IMR-90 (cell line): ENCODE measurements around the gene ZBTB32. TPM values are rescaled to one million over a fixed set of nuclear protein-coding genes. Genes with fewer than 3 reads are reported as not detected.

Experiments used
- ATAC-seq: fragments of 200-7000 bp; cut with Tn5 transposase; 2 replicates; pipeline ENCODE4 v1.9.1; 2020; ENCODE audit warnings: low read depth, mild to moderate bottlenecking, moderate library complexity
- BruUV-seq: library from RNA; stranded (reverse); fragments of 400-500 nt; replicated peaks from 2 replicates; lab custom pipeline; 2021; lab: Mats Ljungman, UMichigan
- CTCF ChIA-PET: fragments of 300-600 bp; formaldehyde crosslinking; extraction: SDS; loops from one replicate; lab custom pipeline; 2021; ENCODE audit warnings: antibody characterized with exemption; lab: Yijun Ruan, JAX
- POLR2A ChIA-PET: fragments of 300-600 bp; sonication (Branson Sonifier 250); formaldehyde crosslinking; loops from one replicate; lab custom pipeline; 2022; ENCODE audit warnings: antibody characterized with exemption; ENCODE audit not compliant: unreplicated experiment; lab: Charles Lee
- DNase-seq: peaks from one replicate; pipeline ENCODE4 v3.0.0; 2013
- H2AFZ ChIP-seq: replicated peaks from 2 replicates; pipeline ENCODE3; 2013; ENCODE audit warnings: low read length, mild to moderate bottlenecking; ENCODE audit not compliant: poor library complexity
- H2AK5ac ChIP-seq: 2 replicates; pipeline ENCODE4 v1.6.1; 2013; ENCODE audit warnings: low read depth, low read length, inconsistent platforms
- H2AK9ac ChIP-seq: replicated peaks from 2 replicates; pipeline ENCODE3; 2013; ENCODE audit warnings: mild to moderate bottlenecking, low read depth, low read length, moderate library complexity; ENCODE audit not compliant: poor library complexity
- H2BK120ac ChIP-seq: 2 replicates; pipeline ENCODE4 v1.6.1; 2013; ENCODE audit warnings: low read depth, low read length, inconsistent platforms
- H2BK15ac ChIP-seq: 3 replicates; pipeline ENCODE4 v1.6.1; 2013; ENCODE audit warnings: low read depth, low read length, inconsistent platforms
- H2BK20ac ChIP-seq: 2 replicates; pipeline ENCODE4 v1.6.1; 2013; ENCODE audit warnings: low read depth, mild to moderate bottlenecking, inconsistent platforms, low read length, moderate library complexity
- H2BK5ac ChIP-seq: 2 replicates; pipeline ENCODE4 v1.6.1; 2013; ENCODE audit warnings: mild to moderate bottlenecking, low read depth, low read length, inconsistent platforms; ENCODE audit not compliant: poor library complexity, severe bottlenecking
- H3K14ac ChIP-seq: replicated peaks from 2 replicates; pipeline ENCODE4 v1.6.1; 2013; ENCODE audit warnings: low read depth, low read length, inconsistent platforms
- H3K18ac ChIP-seq: 2 replicates; pipeline ENCODE4 v1.6.1; 2013; ENCODE audit warnings: low read depth, low read length, control low read depth
- H3K23ac ChIP-seq: 2 replicates; pipeline ENCODE4 v1.6.1; 2013; ENCODE audit warnings: low read depth, low read length, inconsistent platforms
- H3K27ac ChIP-seq: 2 replicates; pipeline ENCODE4 v1.5.1; 2013; ENCODE audit warnings: mild to moderate bottlenecking, control low read depth, low read length; ENCODE audit not compliant: insufficient read depth
- H3K27me3 ChIP-seq: 2 replicates; pipeline ENCODE4 v1.6.1; 2013; ENCODE audit warnings: low read length; ENCODE audit not compliant: control insufficient read depth, insufficient read depth
- H3K36me3 ChIP-seq: 2 replicates; pipeline ENCODE4 v1.6.1; 2013; ENCODE audit warnings: low read length, mixed read lengths; ENCODE audit not compliant: control insufficient read depth, insufficient read depth
- H3K4ac ChIP-seq: 2 replicates; pipeline ENCODE4 v1.6.1; 2013; ENCODE audit warnings: low read depth, low read length, inconsistent platforms
- H3K4me1 ChIP-seq: 2 replicates; pipeline ENCODE4 v1.6.1; 2013; ENCODE audit warnings: low read length, mixed read lengths; ENCODE audit not compliant: control insufficient read depth, insufficient read depth
- H3K4me2 ChIP-seq: 2 replicates; pipeline ENCODE4 v1.6.1; 2013; ENCODE audit warnings: low read depth, mild to moderate bottlenecking, control low read depth, low read length, moderate library complexity
- H3K4me3 ChIP-seq: 2 replicates; pipeline ENCODE4 v1.5.1; 2013; ENCODE audit warnings: low read depth, mild to moderate bottlenecking, control low read depth, low read length, moderate library complexity; ENCODE audit not compliant: insufficient read depth
- H3K56ac ChIP-seq: 2 replicates; pipeline ENCODE4 v1.6.1; 2013; ENCODE audit warnings: low read length, inconsistent platforms; ENCODE audit not compliant: insufficient read depth; ENCODE audit errors: extremely low read depth
- H3K79me1 ChIP-seq, 2 experiments: 2 replicates each; pipeline ENCODE4 v1.6.1; 2013; ENCODE audit warnings: low read length in 2 of 2, inconsistent platforms in 1 of 2, low read depth in 1 of 2
- H3K9ac ChIP-seq: 2 replicates; pipeline ENCODE4 v1.6.1; 2013; ENCODE audit warnings: low read depth, low read length, control low read depth
- H3K9me1 ChIP-seq: 2 replicates; pipeline ENCODE4 v1.6.1; 2013; ENCODE audit warnings: low read length, inconsistent platforms; ENCODE audit not compliant: insufficient read depth
- H3K9me3 ChIP-seq: 2 replicates; pipeline ENCODE4 v1.6.1; 2013; ENCODE audit warnings: low read length; ENCODE audit not compliant: control insufficient read depth, insufficient read depth
- H4K20me1 ChIP-seq: 2 replicates; pipeline ENCODE4 v1.6.1; 2013; ENCODE audit warnings: low read length, inconsistent platforms; ENCODE audit not compliant: insufficient read depth
- H4K5ac ChIP-seq: 2 replicates; pipeline ENCODE4 v1.6.1; 2013; ENCODE audit warnings: mild to moderate bottlenecking, low read depth, low read length, control low read depth
- H4K8ac ChIP-seq, 2 experiments: 2 replicates each; pipeline ENCODE4 v1.6.1; 2013; ENCODE audit warnings: low read depth in 2 of 2, low read length in 2 of 2, control low read depth in 1 of 2, inconsistent platforms in 1 of 2
- H4K91ac ChIP-seq: 2 replicates; pipeline ENCODE4 v1.6.1; 2013; ENCODE audit warnings: low read depth, low read length, inconsistent platforms; ENCODE audit not compliant: insufficient read depth
- CHD1 ChIP-seq: IDR thresholded peaks from 2 replicates; pipeline ENCODE4 v1.6.1; 2012; ENCODE audit warnings: low read depth, low read length, improper control_type of control experiment
- CTCF ChIP-seq: conservative IDR thresholded peaks from 2 replicates; pipeline ENCODE4 v1.5.1; 2012; ENCODE audit warnings: mild to moderate bottlenecking, low read depth, low read length, improper control_type of control experiment
- ELK1 ChIP-seq: fragments of 150-350 bp; IDR thresholded peaks from 2 replicates; pipeline ENCODE4 v1.6.1; 2016; ENCODE audit warnings: low read depth, mild to moderate bottlenecking, low read length, moderate library complexity, borderline replicate concordance
- FOS ChIP-seq: fragments of 150-350 bp; IDR thresholded peaks from 2 replicates; pipeline ENCODE4 v1.6.1; 2016; ENCODE audit warnings: low read depth, low read length
- MAFK ChIP-seq: IDR thresholded peaks from 2 replicates; pipeline ENCODE4 v1.6.1; 2012; ENCODE audit warnings: low read depth, low read length, improper control_type of control experiment
- MAZ ChIP-seq: IDR thresholded peaks from 2 replicates; pipeline ENCODE4 v1.6.1; 2012; ENCODE audit warnings: low read depth, mild to moderate bottlenecking, low read length, improper control_type of control experiment, moderate library complexity, borderline replicate concordance
- MXI1 ChIP-seq: IDR thresholded peaks from 2 replicates; pipeline ENCODE4 v1.6.1; 2012; ENCODE audit warnings: low read depth, mild to moderate bottlenecking, low read length, moderate library complexity, borderline replicate concordance
- NFE2L2 ChIP-seq: fragments of 150-350 bp; IDR thresholded peaks from 2 replicates; pipeline ENCODE4 v1.6.1; 2016; ENCODE audit warnings: low read depth, mild to moderate bottlenecking, low read length
- POLR2A ChIP-seq: IDR thresholded peaks from 2 replicates; pipeline ENCODE4 v1.6.1; 2012; ENCODE audit warnings: mild to moderate bottlenecking, low read depth, low read length
- RAD21 ChIP-seq: IDR thresholded peaks from 2 replicates; pipeline ENCODE4 v1.6.1; 2012; ENCODE audit warnings: low read length, improper control_type of control experiment
- RCOR1 ChIP-seq: IDR thresholded peaks from 2 replicates; pipeline ENCODE4 v1.6.1; 2012; ENCODE audit warnings: mild to moderate bottlenecking, low read length, improper control_type of control experiment; ENCODE audit not compliant: insufficient replicate concordance
- RFX5 ChIP-seq: IDR thresholded peaks from 2 replicates; pipeline ENCODE4 v1.8.0; 2012; ENCODE audit warnings: low read depth, mild to moderate bottlenecking, low read length, moderate library complexity
- SMC3 ChIP-seq: fragments of 150-350 bp; IDR thresholded peaks from 2 replicates; pipeline ENCODE4 v1.6.1; 2016; ENCODE audit warnings: low read depth, mild to moderate bottlenecking, antibody characterized with exemption, low read length, moderate library complexity
- USF2 ChIP-seq: fragments of 150-350 bp; IDR thresholded peaks from 2 replicates; pipeline ENCODE4 v1.6.1; 2017; ENCODE audit warnings: mild to moderate bottlenecking, antibody characterized with exemption, low read length, low read depth
- WGBS, 2 experiments: methylation state at CpG; one replicate each; pipeline versions ENCODE4 v1.1.5 to v1.1.7; 2013; ENCODE audit warnings: missing lambda C conversion rate in 2 of 2; ENCODE audit not compliant: insufficient read length in 1 of 2; ENCODE audit errors: extremely low coverage in 2 of 2; 5-methylcytosine and 5-hydroxymethylcytosine counted together
- dilution Hi-C: fragments of 300-500 bp; cut with HindIII; formaldehyde crosslinking; loops from one replicate; pipeline ENCODE4 v1.14.3; 2018; ENCODE audit warnings: low sequenced_read_pairs; ENCODE audit not compliant: unreplicated experiment
- in situ Hi-C: fragments of 300-500 bp; cut with MboI; formaldehyde crosslinking; loops from 3 replicates; pipeline ENCODE4 v1.14.3; 2019; ENCODE audit warnings: low sequenced_read_pairs, inconsistent platforms, mixed read lengths
- intact Hi-C: fragments of 100-400 bp; cut with micrococcal nuclease; formaldehyde crosslinking; loops from 2 replicates; pipeline ENCODE4 v1.10.0; 2022
- polyA plus RNA-seq, 3 experiments: library from polyadenylated mRNA; depleted of rRNA; stranded (reverse); fragments of >200 nt; gene quantifications; 2 replicates each; pipeline ENCODE4 v1.2.3, GENCODE V29; 2012; ENCODE audit warnings: low replicate concordance in 1 of 3
- total RNA-seq: library from RNA; depleted of rRNA; stranded (reverse); fragments of >200 nt; gene quantifications from 2 replicates; pipeline ENCODE4 v1.2.3, GENCODE V29; 2012

The ZBTB32 gene
- total and polyA plus RNA-seq, 2 of the 4 experiments (the other 2 are of a cell fraction) = not detected

- DNase-seq (no peak), ATAC-seq (no peak)
- Histone ChIP-seq H3K23ac (no peak overlapping the region), H4K20me1 (no peaks in the 10 kb centered on the region; the same call in 1 of the 2 replicates), H3K18ac (no peak overlapping the region), H4K91ac (no peak overlapping the region), H3K9ac (no peak overlapping the region), H3K14ac (no peak overlapping the region), H3K9me3 (no peaks in the 10 kb centered on the region), H2BK5ac (no peak overlapping the region), H2BK120ac (no peak overlapping the region), H4K5ac (no peak overlapping the region), H2BK15ac (no peak overlapping the region), H4K8ac (no peak overlapping the region), H3K4me2 (no peak overlapping the region), H3K4me3 (no peak overlapping the region), H2AK9ac (no peak overlapping the region), H3K9me1 (no peaks in the 10 kb centered on the region), H2AFZ (no peak overlapping the region), H3K27me3 (no peaks in the 10 kb centered on the region), H3K27ac (no peak overlapping the region), H2BK20ac (no peak overlapping the region), H3K36me3 (peaks cover 51% of the 10 kb centered on the region), H2AK5ac (no peak overlapping the region), H3K4ac (no peak overlapping the region), H3K56ac (no peak overlapping the region), H3K4me1 (0 out of 2 replicates have a peak, but pooled peaks cover 3% of the 10 kb centered on the region), H3K79me1 (peaks cover 0 to 20% of the 10 kb centered on the region in 2 experiments; a peak in 2 of 4 replicates)
- ChIA-PET POLR2A (interaction anchor here (0.6 kb wide), 1 partner anchor 16 kb away, joined by 3 read pairs; no protein-coding TSS in a partner anchor), CTCF (no interaction called here)
- dilution Hi-C loops = no loop called here
- in situ Hi-C loops = no loop called here
- 95% methylated on average over 23 of the region's 37 CpGs; no CpG with 5 or more reads in 1 of the 2 experiments for WGBS, 2 experiments
- BruUV-seq = TSS peak; percentile 93
- intact Hi-C loops = no loop called here
- TF ChIP-seq RFX5 = no peak
- TF ChIP-seq ELK1 = no peak
- no peak for TF ChIP-seq POLR2A
- TF ChIP-seq SMC3 = no peak
- TF ChIP-seq NFE2L2 = no peak
- no peak for TF ChIP-seq MAZ
- no peak for TF ChIP-seq RAD21
- TF ChIP-seq MAFK = no peak
- no peak for TF ChIP-seq CHD1
- no peak for TF ChIP-seq FOS
- no peak for TF ChIP-seq CTCF
- TF ChIP-seq USF2 = no peak
- no peak for TF ChIP-seq RCOR1
- TF ChIP-seq MXI1 = no peak
Observed at GRCh38 chr19:35738021-35738886, 33.9 kb downstream of the ZBTB32 start.
